Measurements from ENCODE around the gene CLN6.
"Not testable (repeated sequence)": the region's sequence is repeated elsewhere in the genome, so short reads cannot be mapped to it uniquely, and the experiment has no call there.

Gene CLN6

DNA sequence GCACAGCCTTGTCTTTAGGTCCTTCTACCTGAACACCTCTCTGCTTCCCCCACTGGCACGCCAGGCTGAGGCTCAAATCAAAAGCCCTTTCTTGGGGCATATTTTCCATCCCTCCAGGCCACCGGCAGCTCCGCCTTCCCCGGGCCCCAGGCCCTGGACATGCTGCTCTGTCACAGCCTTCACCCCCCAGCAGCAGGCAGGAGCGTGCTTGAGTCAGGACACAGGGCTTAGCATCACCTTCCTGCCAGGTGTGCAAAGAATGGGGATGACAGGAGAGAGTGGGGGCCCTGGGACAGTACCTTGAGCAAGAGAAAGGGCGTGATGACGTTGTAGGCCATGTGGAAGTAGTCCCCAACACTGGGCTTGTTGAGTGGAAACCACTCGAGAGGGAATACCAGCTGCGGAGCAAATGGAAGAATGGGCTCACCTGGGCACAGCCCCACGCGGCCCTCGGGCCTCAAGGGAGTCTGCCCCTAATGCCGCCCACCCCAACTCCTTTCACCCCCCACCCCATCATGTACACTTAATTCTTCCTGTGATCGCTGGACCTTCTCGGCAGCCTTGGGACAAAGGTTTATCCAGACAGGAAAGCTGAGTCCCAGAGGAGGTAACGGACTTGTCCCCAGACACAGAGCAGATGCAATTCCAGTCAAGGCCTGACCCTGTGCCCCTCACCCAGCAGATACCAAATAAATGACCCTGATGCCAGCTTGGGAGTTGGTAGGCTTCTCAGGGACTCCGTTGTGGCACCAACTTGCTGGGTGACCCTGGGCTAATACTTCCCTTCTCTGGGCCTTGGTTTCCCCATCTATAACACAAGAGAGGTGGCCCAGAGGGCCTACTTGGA is 15.3 kb downstream of the CLN6 start:
- DNase-seq (ENCODE audit: low read depth), result no peak
- TF ChIP-seq, protein P1, sequence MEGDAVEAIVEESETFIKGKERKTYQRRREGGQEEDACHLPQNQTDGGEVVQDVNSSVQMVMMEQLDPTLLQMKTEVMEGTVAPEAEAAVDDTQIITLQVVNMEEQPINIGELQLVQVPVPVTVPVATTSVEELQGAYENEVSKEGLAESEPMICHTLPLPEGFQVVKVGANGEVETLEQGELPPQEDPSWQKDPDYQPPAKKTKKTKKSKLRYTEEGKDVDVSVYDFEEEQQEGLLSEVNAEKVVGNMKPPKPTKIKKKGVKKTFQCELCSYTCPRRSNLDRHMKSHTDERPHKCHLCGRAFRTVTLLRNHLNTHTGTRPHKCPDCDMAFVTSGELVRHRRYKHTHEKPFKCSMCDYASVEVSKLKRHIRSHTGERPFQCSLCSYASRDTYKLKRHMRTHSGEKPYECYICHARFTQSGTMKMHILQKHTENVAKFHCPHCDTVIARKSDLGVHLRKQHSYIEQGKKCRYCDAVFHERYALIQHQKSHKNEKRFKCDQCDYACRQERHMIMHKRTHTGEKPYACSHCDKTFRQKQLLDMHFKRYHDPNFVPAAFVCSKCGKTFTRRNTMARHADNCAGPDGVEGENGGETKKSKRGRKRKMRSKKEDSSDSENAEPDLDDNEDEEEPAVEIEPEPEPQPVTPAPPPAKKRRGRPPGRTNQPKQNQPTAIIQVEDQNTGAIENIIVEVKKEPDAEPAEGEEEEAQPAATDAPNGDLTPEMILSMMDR (conservative IDR thresholded peaks at IDR 0.05; ENCODE audit: low read depth, low read length), result no peak
- no peak overlapping the region for H3K4me3 ChIP-seq (ENCODE audit: low read depth, low read length)

DNA sequence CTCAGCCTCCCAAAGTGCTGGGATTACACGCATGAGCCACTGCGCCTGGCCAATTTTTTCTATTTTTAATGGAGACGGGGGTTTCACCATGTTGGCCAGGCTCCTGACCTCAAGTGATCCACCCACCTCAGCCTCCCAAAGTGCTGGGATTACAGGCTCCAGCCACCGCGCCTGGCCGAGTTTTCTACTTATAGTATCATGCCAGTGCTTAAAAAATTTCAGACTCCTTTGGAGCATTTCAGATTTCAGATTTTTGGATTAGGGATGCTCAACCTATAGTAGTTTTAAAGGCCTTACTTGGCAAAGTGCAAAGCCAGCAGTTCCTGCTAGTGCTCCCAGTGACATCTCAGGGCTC is 16.1 kb downstream of the CLN6 start:
- DNase-seq (ENCODE audit: low read depth); H3K4me3 ChIP-seq (ENCODE audit: low read depth, low read length): not testable (repeated sequence)

DNA sequence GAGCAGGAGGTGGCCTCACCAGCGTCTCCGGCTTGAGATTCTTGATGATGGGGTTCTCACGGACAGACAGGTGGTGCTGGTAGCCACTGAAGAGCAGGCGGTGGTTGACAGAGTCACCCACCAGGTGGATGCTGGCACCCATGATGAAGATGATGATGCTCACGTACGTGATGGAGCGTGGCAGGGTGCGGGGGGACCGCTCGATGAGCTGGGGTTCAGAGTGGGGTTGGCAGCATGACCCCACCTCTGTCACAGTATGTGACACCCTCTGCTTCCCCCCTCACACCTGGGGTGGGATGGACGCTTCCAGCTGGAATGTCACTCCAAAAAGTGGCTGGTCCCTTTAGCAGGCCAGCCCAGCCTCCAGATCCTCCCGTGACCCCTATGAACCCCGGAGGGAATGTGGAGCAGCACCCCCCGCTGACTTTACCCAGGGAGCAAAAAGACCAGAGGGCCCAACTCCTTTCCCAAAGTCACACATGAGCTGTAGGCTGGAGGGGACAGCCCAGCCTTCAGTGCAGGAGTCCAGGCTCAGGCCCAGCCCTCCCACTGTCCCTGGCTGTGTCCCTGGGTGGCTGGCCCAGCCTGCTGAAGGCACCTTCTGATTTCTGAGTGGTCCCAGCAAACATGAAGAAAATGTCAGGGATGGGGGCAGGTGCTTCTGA is 17.7 kb downstream of the CLN6 start:
- no peak for DNase-seq (ENCODE audit: low read depth)
- H3K4me3 ChIP-seq (ENCODE audit: low read depth, low read length), result no peak overlapping the region
- TF ChIP-seq, protein P1 (conservative IDR thresholded peaks at IDR 0.05; ENCODE audit: low read depth, low read length), result no peak

DNA sequence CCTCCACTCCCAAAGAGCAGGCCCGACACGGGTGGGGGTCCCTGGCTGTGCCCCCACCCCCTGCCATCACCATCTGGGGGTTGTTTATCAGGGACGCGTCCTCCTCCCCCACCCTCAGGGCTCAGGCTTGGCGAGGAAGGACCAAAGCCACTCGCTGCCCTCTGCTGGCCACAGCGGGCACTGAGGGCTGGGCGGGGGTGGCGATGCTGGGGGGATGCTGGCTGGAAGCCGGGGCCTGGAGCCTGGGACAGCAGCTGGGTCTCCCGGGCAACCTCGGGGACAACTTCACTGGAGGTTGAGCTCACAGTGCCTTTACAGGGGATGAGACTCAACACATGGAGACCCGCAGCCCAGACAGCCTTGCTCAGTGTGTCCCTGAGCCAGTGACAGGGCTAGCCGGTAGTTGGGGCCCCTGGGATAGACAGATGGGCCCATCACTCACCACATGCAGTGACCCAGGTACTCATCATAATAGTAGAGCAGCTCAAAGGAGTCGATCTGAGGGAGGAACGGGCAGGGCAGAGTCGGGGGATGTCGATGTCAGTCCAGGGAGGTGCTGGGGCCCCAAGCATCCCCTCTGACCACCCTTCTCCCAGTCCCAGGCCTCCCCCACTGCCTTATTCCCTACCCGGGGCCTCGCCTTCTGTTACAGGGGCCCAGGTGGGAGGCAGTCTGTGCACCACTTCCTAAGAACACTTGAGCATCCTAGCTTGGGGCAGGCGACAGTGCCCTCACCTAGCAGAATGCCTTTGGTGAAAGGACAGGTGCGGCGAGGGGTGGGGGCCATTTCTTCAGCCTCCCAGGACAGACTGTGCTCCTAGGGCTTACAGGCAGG is 18.5 kb downstream of the CLN6 start:
- peak; percentile 65 for DNase-seq (ENCODE audit: low read depth)

DNA sequence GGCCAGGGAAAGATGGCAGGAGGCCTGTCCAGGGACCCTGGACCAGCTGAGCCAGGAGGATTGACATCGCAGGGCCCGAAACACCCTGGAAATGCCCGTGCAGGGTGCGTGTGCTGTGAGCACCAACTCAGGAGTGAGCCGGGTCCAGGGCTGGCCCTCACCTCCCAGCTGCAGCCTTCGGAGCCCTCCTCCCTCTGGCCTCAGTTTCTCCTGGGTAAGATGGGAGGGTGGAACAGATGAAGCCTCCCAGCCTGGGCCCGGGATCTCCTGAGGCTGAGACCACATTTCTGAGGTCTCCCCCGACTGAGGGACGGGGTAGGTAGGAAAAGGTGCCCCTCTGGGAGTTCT is 19.1 kb downstream of the CLN6 start:
- DNase-seq (ENCODE audit: low read depth), result no peak
- TF ChIP-seq, protein P1 (conservative IDR thresholded peaks at IDR 0.05; ENCODE audit: low read depth, low read length), result no peak
- no peak overlapping the region for H3K4me3 ChIP-seq (ENCODE audit: low read depth, low read length)

More for the DNA sequence above, 18.5 kb downstream of the CLN6 start:
- peak overlapping the region; percentile 34 for H3K4me3 ChIP-seq (ENCODE audit: low read depth, low read length)
- TF ChIP-seq, protein P1 (conservative IDR thresholded peaks at IDR 0.05; ENCODE audit: low read depth, low read length), result peak; percentile 90

DNA sequence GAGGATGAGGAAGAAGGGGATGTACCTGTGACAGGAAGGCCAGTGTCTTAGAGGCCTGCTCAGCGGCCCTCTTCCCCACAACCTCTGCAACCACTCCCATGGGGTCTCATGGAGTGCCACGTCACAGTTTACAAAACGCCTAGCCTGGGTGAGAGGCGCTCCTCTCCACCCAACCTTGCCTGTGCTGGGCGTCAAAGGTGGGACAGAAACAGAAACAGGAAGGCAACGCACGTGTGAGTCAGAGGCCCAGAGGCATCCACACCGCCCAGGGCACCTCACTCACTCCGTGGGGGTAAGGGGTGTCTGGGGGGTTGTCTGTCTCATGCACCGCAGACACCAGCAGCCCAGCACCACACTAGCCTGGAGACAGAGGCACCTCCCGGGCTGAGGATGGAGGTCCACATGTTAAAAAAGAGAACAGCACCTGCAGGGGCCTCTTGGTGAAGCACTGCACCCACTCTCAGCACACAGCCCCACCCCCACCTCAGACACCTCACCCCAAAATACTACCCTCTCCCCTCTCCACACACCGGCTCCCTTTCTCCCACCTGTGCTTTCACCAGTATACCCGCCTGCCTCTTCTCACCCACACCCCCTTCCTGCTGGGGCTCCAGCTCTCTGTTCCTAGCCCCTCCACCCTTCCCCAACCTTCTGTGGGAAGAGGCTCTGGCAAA is 19.7 kb downstream of the CLN6 start:
- TF ChIP-seq, protein P1 (conservative IDR thresholded peaks at IDR 0.05; ENCODE audit: low read depth, low read length), result no peak
- no peak overlapping the region for H3K4me3 ChIP-seq (ENCODE audit: low read depth, low read length)
- DNase-seq (ENCODE audit: low read depth), result no peak

DNA sequence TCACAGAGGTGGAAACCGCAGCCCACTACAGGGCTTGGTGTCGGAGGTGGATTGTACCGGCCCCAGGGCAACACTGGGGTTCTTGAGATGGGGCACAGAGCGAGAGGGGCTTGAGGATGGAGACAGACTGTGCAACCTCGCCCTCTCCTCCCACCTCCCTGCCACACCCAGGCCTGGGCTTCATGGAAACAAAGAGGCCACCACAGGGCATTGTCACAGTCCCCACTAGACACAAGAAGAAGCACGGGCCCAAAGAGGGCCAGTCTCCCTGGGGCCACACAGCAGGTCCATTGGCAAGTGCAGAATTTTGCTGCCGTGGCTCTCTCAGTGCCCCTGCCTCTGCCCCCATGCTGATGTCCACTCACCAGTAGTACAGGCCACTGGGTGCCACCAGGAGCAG is 20.3 kb downstream of the CLN6 start:
- H3K4me3 ChIP-seq (ENCODE audit: low read depth, low read length), result no peak overlapping the region
- TF ChIP-seq, protein P1 (conservative IDR thresholded peaks at IDR 0.05; ENCODE audit: low read depth, low read length), result no peak
- no peak for DNase-seq (ENCODE audit: low read depth)

Measured in choroid plexus epithelial cell (primary cell).